Measurements from ENCODE around the gene MARK2. TPM values are rescaled to one million over a fixed set of nuclear protein-coding genes. Genes with fewer than 3 reads are reported as not detected.

MARK2 gene
- total and polyA plus RNA-seq, 2 donors (not counting 1 experiment from before 2014, with no cell fraction given), result 6.4 to 12.3 TPM

- no peaks in the 10 kb centered on the region for H4K20me1 ChIP-seq (ENCODE audit: control insufficient read depth, extremely low read depth, insufficient read depth, low read length)
- DNase-seq (ENCODE audit: low read depth in 2 of 2), result no peak
- peaks cover 15% of the 10 kb centered on the region for H3K36me3 ChIP-seq (ENCODE audit: control insufficient read depth, insufficient read depth, low read length)
- peaks cover 7% of the 10 kb centered on the region for H3K4me1 ChIP-seq (ENCODE audit: control insufficient read depth, extremely low read depth, insufficient read depth, low read length)
- no peak overlapping the region for H3K4me3 ChIP-seq (replicated peaks in 1 of 4; ENCODE audit: control extremely low read depth in 1 of 4, insufficient read depth in 1 of 4, low read depth in 3 of 4, low read length in 4 of 4)
- TF ChIP-seq CTCF (conservative IDR thresholded peaks at IDR 0.05 in 1 of 2, IDR thresholded peaks at IDR 0.05 in 1 of 2; ENCODE audit: low read depth in 1 of 2, low read length in 2 of 2), result no peak
- TF ChIP-seq EZH2 (IDR thresholded peaks at IDR 0.05; ENCODE audit: low read length, missing control alignments), result no peak
- H3K27me3 ChIP-seq (ENCODE audit: control insufficient read depth, insufficient read depth, low read length), result no peaks in the 10 kb centered on the region
- H3K9ac ChIP-seq (ENCODE audit: insufficient read depth, low read length), result no peak overlapping the region
- peaks cover 40% of the 10 kb centered on the region for H3K79me2 ChIP-seq (ENCODE audit: control insufficient read depth, insufficient read depth, low read length)
- no peak overlapping the region for H2AFZ ChIP-seq (ENCODE audit: low read length)
- no peak overlapping the region for H3K4me2 ChIP-seq (ENCODE audit: extremely low read depth, insufficient read depth, low read length)
- no peak overlapping the region for H3K27ac ChIP-seq (ENCODE audit: insufficient read depth, low read length)
- no peaks in the 10 kb centered on the region for H3K9me3 ChIP-seq (ENCODE audit: control insufficient read depth, insufficient read depth, low read depth, low read length)
These were observed 22.2 kb upstream of the MARK2 start for GRCh38 chr11:63816732-63817131.

GRCh38 chr11:63817758-63818498 lies 21.0 kb upstream of the MARK2 start:
- H3K4me1 ChIP-seq (ENCODE audit: control insufficient read depth, extremely low read depth, insufficient read depth, low read length), result peaks cover 2% of the 10 kb centered on the region
- no peaks in the 10 kb centered on the region for H3K9me3 ChIP-seq (ENCODE audit: control insufficient read depth, insufficient read depth, low read depth, low read length)
- peaks cover 18% of the 10 kb centered on the region for H3K36me3 ChIP-seq (ENCODE audit: control insufficient read depth, insufficient read depth, low read length)
- no peaks in the 10 kb centered on the region for H3K27me3 ChIP-seq (ENCODE audit: control insufficient read depth, insufficient read depth, low read length)
- no peak overlapping the region for H3K4me2 ChIP-seq (ENCODE audit: extremely low read depth, insufficient read depth, low read length)
- H2AFZ ChIP-seq (ENCODE audit: low read length), result no peak overlapping the region
- H3K4me3 ChIP-seq (replicated peaks in 1 of 4; ENCODE audit: control extremely low read depth in 1 of 4, insufficient read depth in 1 of 4, low read depth in 3 of 4, low read length in 4 of 4), result no peak overlapping the region
- H3K9ac ChIP-seq (ENCODE audit: insufficient read depth, low read length), result no peak overlapping the region
- DNase-seq (ENCODE audit: low read depth in 2 of 2), result no peak
- TF ChIP-seq CTCF (conservative IDR thresholded peaks at IDR 0.05 in 1 of 2, IDR thresholded peaks at IDR 0.05 in 1 of 2; ENCODE audit: low read depth in 1 of 2, low read length in 2 of 2) (no peak), EZH2 (IDR thresholded peaks at IDR 0.05; ENCODE audit: low read length, missing control alignments) (no peak)
- H3K79me2 ChIP-seq (ENCODE audit: control insufficient read depth, insufficient read depth, low read length), result peaks cover 40% of the 10 kb centered on the region
- H3K27ac ChIP-seq (ENCODE audit: insufficient read depth, low read length), result no peak overlapping the region
- H4K20me1 ChIP-seq (ENCODE audit: control insufficient read depth, extremely low read depth, insufficient read depth, low read length), result no peaks in the 10 kb centered on the region

GRCh38 chr11:63818609-63819008 lies 20.3 kb upstream of the MARK2 start:
- no peaks in the 10 kb centered on the region for H4K20me1 ChIP-seq (ENCODE audit: control insufficient read depth, extremely low read depth, insufficient read depth, low read length)

More at GRCh38 chr11:63818609-63819008, 20.3 kb upstream of the MARK2 start:
- Histone ChIP-seq H3K9ac (ENCODE audit: insufficient read depth, low read length) (no peak overlapping the region), H3K4me2 (ENCODE audit: extremely low read depth, insufficient read depth, low read length) (no peak overlapping the region), H3K4me3 (replicated peaks in 1 of 4; ENCODE audit: control extremely low read depth in 1 of 4, insufficient read depth in 1 of 4, low read depth in 3 of 4, low read length in 4 of 4) (no peak overlapping the region), H3K9me3 (ENCODE audit: control insufficient read depth, insufficient read depth, low read depth, low read length) (no peaks in the 10 kb centered on the region), H3K27me3 (ENCODE audit: control insufficient read depth, insufficient read depth, low read length) (no peaks in the 10 kb centered on the region), H2AFZ (ENCODE audit: low read length) (no peak overlapping the region), H3K27ac (ENCODE audit: insufficient read depth, low read length) (no peak overlapping the region), H3K79me2 (ENCODE audit: control insufficient read depth, insufficient read depth, low read length) (peaks cover 38% of the 10 kb centered on the region), H3K4me1 (ENCODE audit: control insufficient read depth, extremely low read depth, insufficient read depth, low read length) (peaks cover 2% of the 10 kb centered on the region), H3K36me3 (ENCODE audit: control insufficient read depth, insufficient read depth, low read length) (peaks cover 21% of the 10 kb centered on the region)
- no peak for DNase-seq (ENCODE audit: low read depth in 2 of 2)
- TF ChIP-seq CTCF (conservative IDR thresholded peaks at IDR 0.05 in 1 of 2, IDR thresholded peaks at IDR 0.05 in 1 of 2; ENCODE audit: low read depth in 1 of 2, low read length in 2 of 2), result no peak
